NB4 (cell line): ENCODE results near the gene DUS4L.

ENCODE experiments used
- CTCF ChIP-seq: IDR thresholded peaks from one replicate; pipeline ENCODE4 v1.5.1; 2012; ENCODE audit warnings: low read depth, low read length
- MAX ChIP-seq: IDR thresholded peaks from 2 replicates; pipeline ENCODE4 v1.6.1; 2011; ENCODE audit warnings: low read depth, low read length
- MYC ChIP-seq: IDR thresholded peaks from 2 replicates; pipeline ENCODE4 v1.6.1; 2011; ENCODE audit warnings: low read depth, low read length
- POLR2A ChIP-seq: IDR thresholded peaks from 2 replicates; pipeline ENCODE4 v1.6.1; 2011; ENCODE audit warnings: mild to moderate bottlenecking; ENCODE audit not compliant: insufficient read length; ENCODE audit errors: extremely low read depth

- TF ChIP-seq CTCF (no peak), POLR2A (no peak), MAX (no peak), MYC (no peak)
These were observed 31.4 kb downstream of the DUS4L start for GRCh38 chr7:107594961-107595737.
